NCI-H446 treated with DMSO at 0.1 percent for 48 hours (cell line): ENCODE data around the gene MET.

Source experiments
- DNase-seq: peaks from one replicate; lab custom pipeline; 2025; lab: John Stamatoyannopoulos, UW

MET gene

GRCh38 chr7:116665332-116665996 is 6.5 kb upstream of the MET start:
- no peak for DNase-seq

GRCh38 chr7:116669769-116670168 is 2.2 kb upstream of the MET start:
- DNase-seq = no peak

- DNase-seq = no peak
Measured at GRCh38 chr7:116670409-116671015, 1.5 kb upstream of the MET start.

- no peak for DNase-seq
Measured at GRCh38 chr7:116671111-116671510, 885 bp upstream of the MET start.

GRCh38 chr7:116672596-116673456 is 830 bp downstream of the MET start:
- DNase-seq = no peak

GRCh38 chr7:116673457-116673865 is 1.5 kb downstream of the MET start:
- DNase-seq = no peak

- no peak for DNase-seq
Measured at GRCh38 chr7:116674508-116675173, 2.6 kb downstream of the MET start.

- no peak for DNase-seq
Measured at GRCh38 chr7:116675812-116676355, 3.9 kb downstream of the MET start.

GRCh38 chr7:116678780-116679179 is 6.8 kb downstream of the MET start:
- no peak for DNase-seq

- DNase-seq = no peak
Measured at GRCh38 chr7:116679500-116679899, 7.5 kb downstream of the MET start.

- DNase-seq = no peak
Measured at GRCh38 chr7:116683786-116684185, 11.8 kb downstream of the MET start.

GRCh38 chr7:116686033-116686432 is 14.0 kb downstream of the MET start:
- no peak for DNase-seq

GRCh38 chr7:116686812-116687419 is 14.9 kb downstream of the MET start:
- DNase-seq = no peak

- DNase-seq = no peak
Measured at GRCh38 chr7:116687801-116688201, 15.8 kb downstream of the MET start.

- DNase-seq = no peak
Measured at GRCh38 chr7:116689790-116690259, 17.8 kb downstream of the MET start.

- no peak for DNase-seq
Measured at GRCh38 chr7:116691664-116692063, 19.7 kb downstream of the MET start.

- DNase-seq = no peak
Measured at GRCh38 chr7:116692401-116693308, 20.7 kb downstream of the MET start.

- DNase-seq = no peak
Measured at GRCh38 chr7:116696707-116697106, 24.7 kb downstream of the MET start.

GRCh38 chr7:116697152-116697551 is 25.2 kb downstream of the MET start:
- DNase-seq = no peak

- DNase-seq = no peak
Measured at GRCh38 chr7:116697761-116698160, 25.8 kb downstream of the MET start.

GRCh38 chr7:116698396-116698795 is 26.4 kb downstream of the MET start:
- DNase-seq = no peak
